Measurements from ENCODE around the gene AMDHD2. TPM values are rescaled to one million over a fixed set of nuclear protein-coding genes. Genes with fewer than 3 reads are reported as not detected.

The AMDHD2 gene
- total and polyA plus RNA-seq, 2 experiments from 2014 or later: 30.2 to 39.2 TPM

DNA sequence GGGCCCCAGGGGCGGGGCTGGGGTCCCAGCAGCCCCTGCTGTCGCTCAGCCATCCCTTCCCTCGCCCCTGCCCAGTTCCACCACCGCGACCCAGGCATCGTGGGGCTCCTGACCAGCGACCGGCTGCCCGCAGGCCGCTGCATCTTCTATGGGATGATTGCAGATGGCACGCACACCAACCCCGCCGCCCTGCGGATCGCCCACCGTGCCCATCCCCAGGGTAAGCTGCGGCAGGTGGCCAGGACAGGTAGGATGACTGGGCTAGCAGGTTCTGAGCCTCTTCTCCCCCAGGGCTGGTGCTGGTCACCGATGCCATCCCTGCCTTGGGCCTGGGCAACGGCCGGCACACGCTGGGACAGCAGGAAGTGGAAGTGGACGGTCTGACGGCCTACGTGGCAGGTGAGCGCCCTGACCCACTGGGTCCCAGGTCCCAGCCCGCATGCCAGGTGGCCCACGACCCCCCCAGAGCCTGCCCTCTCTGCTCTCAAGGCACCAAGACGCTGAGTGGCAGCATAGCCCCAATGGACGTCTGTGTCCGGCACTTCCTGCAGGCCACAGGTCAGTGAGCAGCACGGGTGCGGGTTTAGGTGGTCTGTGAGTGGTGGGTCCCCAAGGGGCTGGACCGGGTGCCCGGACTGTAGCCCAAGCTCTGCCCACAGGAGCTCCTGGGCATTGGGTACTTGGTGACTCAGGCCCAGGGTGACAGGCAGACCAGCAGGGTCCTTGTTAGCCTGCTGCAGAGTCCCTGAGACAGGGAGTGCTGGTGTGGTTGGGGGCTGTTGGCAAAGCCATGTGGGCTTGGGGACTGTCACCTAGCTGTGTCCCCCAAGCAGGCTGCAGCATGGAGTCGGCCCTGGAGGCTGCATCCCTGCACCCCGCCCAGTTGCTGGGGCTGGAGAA lies 8.2 kb downstream of the AMDHD2 start:
- Histone ChIP-seq H3K4me3 (no peak overlapping the region), H3K4me1 (ENCODE audit: low read depth) (no peaks in the 10 kb centered on the region), H3K27ac (no peak overlapping the region), H3K27me3 (no peaks in the 10 kb centered on the region), H3K36me3 (peaks cover 11% of the 10 kb centered on the region), H3K9me3 (ENCODE audit: low read depth) (no peaks in the 10 kb centered on the region)
- no peak for DNase-seq (ENCODE audit: low read depth in 1 of 2, low spot score in 1 of 2)
- TF ChIP-seq, protein P1, sequence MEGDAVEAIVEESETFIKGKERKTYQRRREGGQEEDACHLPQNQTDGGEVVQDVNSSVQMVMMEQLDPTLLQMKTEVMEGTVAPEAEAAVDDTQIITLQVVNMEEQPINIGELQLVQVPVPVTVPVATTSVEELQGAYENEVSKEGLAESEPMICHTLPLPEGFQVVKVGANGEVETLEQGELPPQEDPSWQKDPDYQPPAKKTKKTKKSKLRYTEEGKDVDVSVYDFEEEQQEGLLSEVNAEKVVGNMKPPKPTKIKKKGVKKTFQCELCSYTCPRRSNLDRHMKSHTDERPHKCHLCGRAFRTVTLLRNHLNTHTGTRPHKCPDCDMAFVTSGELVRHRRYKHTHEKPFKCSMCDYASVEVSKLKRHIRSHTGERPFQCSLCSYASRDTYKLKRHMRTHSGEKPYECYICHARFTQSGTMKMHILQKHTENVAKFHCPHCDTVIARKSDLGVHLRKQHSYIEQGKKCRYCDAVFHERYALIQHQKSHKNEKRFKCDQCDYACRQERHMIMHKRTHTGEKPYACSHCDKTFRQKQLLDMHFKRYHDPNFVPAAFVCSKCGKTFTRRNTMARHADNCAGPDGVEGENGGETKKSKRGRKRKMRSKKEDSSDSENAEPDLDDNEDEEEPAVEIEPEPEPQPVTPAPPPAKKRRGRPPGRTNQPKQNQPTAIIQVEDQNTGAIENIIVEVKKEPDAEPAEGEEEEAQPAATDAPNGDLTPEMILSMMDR (IDR thresholded peaks at IDR 0.05; ENCODE audit: low read depth, low read length): no peak

DNA sequence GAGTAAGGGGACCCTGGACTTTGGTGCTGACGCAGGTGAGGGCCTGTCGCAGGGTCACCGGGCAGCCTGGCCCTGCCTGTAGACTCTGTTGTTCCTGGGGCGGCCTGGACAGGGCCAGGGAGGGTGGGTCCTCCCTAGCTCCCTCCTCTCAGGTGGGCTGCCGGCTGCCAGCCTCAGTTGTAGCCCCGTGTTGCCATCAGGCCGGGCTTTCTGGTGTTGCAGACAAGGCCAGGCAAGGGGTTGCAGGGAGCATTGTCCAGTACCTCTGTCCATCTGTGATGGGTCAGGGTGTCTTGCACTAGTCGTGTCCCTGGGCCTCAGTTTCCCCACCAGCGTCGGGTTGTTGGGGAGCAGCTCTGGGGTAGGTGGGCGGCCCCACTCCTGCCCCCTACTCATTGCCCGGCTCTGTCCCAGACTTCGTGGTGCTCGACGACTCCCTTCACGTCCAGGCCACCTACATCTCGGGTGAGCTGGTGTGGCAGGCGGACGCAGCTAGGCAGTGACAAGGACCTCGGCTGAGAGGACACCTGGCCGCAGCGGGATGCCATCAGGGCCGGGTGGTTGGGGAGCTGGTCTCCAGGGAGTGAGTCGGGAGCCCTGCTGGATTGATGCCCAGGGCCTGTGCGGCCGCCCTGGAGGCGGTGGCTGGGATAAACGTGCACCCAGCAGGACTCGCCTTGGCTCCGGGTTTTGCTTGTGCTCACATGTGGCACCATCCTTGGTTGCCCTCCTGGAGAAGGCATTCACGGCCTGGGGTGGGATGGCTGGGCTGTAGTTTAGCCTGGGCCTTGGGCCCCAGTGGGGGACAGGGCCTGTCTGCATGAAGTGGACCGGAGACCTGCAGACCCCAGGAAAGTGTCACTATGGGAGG lies 9.1 kb downstream of the AMDHD2 start:
- DNase-seq (ENCODE audit: low read depth in 1 of 2, low spot score in 1 of 2): no peak
- Histone ChIP-seq H3K27ac (no peak overlapping the region), H3K4me3 (no peak overlapping the region), H3K36me3 (peaks cover 6% of the 10 kb centered on the region), H3K4me1 (ENCODE audit: low read depth) (no peaks in the 10 kb centered on the region), H3K9me3 (ENCODE audit: low read depth) (no peaks in the 10 kb centered on the region), H3K27me3 (no peaks in the 10 kb centered on the region)
- TF ChIP-seq, protein P1 (IDR thresholded peaks at IDR 0.05; ENCODE audit: low read depth, low read length): no peak

DNA sequence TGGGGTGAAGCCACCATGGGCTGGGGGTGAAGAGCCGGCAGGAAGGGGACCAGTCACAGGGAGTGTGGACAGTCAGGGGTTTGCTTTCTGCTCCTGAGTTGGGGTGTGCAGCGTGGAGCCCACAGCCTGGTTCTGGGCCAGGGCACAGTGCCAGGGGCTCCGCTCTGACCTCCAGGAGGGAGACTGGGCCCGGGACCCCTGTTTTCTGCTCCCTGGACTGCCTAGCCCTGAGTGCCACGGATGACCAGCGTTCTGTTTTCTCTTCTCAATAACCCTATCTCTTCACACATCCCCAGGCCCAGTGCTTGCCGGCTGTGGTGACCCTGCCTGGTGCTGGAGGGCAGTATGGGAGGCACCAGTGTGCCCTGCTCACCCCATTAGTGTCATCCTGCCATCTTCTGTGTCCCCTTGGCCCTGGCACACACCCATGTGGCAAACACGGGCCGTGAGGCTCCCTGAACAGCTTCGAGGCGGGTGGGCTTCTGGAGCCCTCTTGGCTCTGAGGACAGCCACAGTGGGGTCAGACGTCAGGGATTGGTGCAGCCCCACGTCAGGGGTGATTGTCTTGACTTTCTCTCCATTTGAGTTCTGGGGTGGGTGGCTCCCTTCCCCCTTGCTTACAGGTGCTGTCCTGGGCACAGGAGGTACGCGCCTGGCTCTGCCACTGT lies 9.9 kb downstream of the AMDHD2 start:
- H3K27ac ChIP-seq: no peak overlapping the region

DNA sequence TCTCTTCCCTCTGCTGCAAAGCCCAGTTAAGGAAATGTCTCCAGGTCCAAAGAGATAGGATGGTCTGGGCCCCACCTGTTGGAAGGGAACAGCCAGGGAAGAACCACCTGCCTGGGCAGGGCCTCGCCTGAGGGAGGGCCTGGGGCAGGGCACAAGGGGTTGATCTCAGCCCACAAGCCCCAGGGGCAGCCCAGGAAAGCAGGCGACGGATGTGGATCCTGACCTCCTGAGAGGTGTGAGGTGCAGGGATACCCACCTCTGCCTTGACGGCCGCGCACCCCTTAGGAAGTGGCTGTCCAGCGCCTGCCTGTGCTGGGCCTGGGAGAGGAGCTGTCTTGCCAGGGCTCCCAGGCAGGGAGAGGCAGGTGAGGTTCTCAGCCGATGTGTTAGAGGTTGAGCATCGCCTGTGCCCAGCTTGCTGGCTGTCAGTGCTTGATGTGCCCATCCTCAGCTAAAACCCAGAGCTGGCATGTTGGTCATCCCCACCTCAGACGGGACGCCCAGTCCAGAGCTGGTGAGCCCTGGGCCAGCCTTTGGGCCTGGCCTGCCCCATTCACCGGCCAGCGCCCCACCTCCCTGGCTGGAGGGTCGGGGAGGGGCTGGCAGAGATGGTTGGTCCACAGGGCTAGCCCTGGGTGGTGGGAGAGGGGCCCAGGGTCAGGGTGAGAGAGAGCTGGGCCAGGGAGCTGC lies 10.6 kb downstream of the AMDHD2 start:
- H3K4me1 ChIP-seq (ENCODE audit: low read depth): no peaks in the 10 kb centered on the region
- peaks cover 3% of the 10 kb centered on the region for H3K36me3 ChIP-seq
- TF ChIP-seq, protein P1 (IDR thresholded peaks at IDR 0.05; ENCODE audit: low read depth, low read length): no peak
- no peak overlapping the region for H3K4me3 ChIP-seq
- H3K9me3 ChIP-seq (ENCODE audit: low read depth): no peaks in the 10 kb centered on the region
- H3K27me3 ChIP-seq: no peaks in the 10 kb centered on the region
- no peak overlapping the region for H3K27ac ChIP-seq
- no peak for DNase-seq (ENCODE audit: low read depth in 1 of 2, low spot score in 1 of 2)

More for the DNA sequence above, 9.9 kb downstream of the AMDHD2 start:
- Histone ChIP-seq H3K36me3 (peaks cover 3% of the 10 kb centered on the region), H3K9me3 (ENCODE audit: low read depth) (no peaks in the 10 kb centered on the region), H3K27me3 (no peaks in the 10 kb centered on the region), H3K4me1 (ENCODE audit: low read depth) (no peaks in the 10 kb centered on the region), H3K4me3 (no peak overlapping the region)
- no peak for DNase-seq (ENCODE audit: low read depth in 1 of 2, low spot score in 1 of 2)
- TF ChIP-seq, protein P1 (IDR thresholded peaks at IDR 0.05; ENCODE audit: low read depth, low read length): no peak

DNA sequence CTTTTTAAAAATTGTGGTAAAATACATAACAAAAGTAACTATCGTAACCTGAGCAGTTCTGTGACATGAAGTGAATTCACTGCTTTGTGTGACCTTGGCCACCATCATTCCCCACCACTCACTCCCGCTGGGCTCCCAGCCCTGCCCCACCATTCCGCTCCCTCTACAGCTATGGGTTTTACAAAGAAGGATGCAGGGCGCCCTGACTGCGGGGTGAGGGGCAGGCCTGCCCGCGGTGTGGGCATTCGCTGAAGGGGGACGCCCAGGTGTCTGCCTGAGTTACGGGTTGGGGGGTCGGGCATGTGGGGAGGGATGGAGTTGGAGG lies 11.2 kb downstream of the AMDHD2 start, which contains the start of gene CEMP1:
Gene CEMP1, minus strand, starts transcription at position 38 of the 325 bp plus-strand sequence. CDS start 335 bp downstream, outside the sequence.
- DNase-seq (ENCODE audit: low read depth in 1 of 2, low spot score in 1 of 2): no peak
- H3K4me1 ChIP-seq (ENCODE audit: low read depth): no peaks in the 10 kb centered on the region
- no peaks in the 10 kb centered on the region for H3K9me3 ChIP-seq (ENCODE audit: low read depth)
- no peaks in the 10 kb centered on the region for H3K27me3 ChIP-seq
- TF ChIP-seq, protein P1 (IDR thresholded peaks at IDR 0.05; ENCODE audit: low read depth, low read length): no peak
- peak within 1 kb of the TSS; percentile 51 for H3K4me3 ChIP-seq
- peak within 1 kb of the TSS; percentile 70 for H3K27ac ChIP-seq
- peaks cover 3% of the 10 kb centered on the region for H3K36me3 ChIP-seq
